ENCODE results near the gene TALDO1. TPM values are rescaled to one million over a fixed set of nuclear protein-coding genes. Genes with fewer than 3 reads are reported as not detected.

TALDO1 gene
- polyA plus RNA-seq, 3 donors: 115 to 135 (median 130) TPM

GRCh38 chr11:761526-762108 lies 14.4 kb downstream of the TALDO1 start:
- no peak for DNase-seq (ENCODE audit: extremely low read depth in 1 of 11, low read depth in 9 of 11, low spot score in 4 of 11)

- no peak for DNase-seq (ENCODE audit: extremely low read depth in 1 of 11, low read depth in 9 of 11, low spot score in 4 of 11)
Observed at GRCh38 chr11:762421-763072, 15.3 kb downstream of the TALDO1 start.

DNA sequence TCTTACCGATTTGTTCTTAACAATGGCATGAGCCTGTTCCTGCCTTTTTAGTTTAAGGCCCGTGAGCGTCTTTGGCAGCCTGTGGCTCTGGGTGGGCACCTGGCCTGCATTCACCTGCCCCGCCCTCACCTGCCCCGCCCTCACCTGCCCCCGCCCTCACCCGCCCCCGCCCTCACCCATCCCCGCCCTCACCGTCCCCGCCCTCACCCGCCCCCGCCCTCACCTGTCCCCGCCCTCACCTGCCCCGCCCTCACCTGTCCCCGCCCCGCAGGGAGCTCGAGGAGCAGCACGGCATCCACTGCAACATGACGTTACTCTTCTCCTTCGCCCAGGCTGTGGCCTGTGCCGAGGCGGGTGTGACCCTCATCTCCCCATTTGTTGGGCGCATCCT lies 15.8 kb downstream of the TALDO1 start:
- no peak for DNase-seq (ENCODE audit: extremely low read depth in 1 of 11, low read depth in 9 of 11, low spot score in 4 of 11)

- no peak for DNase-seq (ENCODE audit: extremely low read depth in 1 of 11, low read depth in 9 of 11, low spot score in 4 of 11)
Observed at GRCh38 chr11:763549-764321, 16.5 kb downstream of the TALDO1 start.

DNA sequence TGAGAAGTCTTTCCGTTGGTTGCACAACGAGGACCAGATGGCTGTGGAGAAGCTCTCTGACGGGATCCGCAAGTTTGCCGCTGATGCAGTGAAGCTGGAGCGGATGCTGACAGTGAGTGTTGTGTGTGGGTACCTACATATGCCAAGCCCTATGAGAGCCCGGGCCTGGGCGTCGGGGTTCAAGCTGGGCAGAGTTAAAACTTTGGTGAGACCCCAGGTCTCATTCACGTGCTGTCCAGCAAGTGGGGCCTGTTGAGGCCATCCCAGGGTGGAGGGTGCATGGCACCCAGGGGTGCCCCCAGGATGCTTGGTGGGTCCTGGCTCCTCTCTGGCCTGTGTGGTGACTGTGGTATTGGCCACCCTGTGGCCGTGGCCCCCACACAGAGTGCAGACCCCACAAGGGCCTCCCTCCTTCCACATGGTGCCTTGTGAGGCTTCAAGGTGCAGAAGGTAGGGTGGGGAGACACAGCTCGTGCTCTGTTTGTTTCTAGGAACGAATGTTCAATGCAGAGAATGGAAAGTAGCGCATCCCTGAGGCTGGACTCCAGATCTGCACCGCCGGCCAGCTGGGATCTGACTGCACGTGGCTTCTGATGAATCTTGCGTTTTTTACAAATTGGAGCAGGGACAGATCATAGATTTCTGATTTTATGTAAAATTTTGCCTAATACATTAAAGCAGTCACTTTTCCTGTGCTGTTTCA lies 17.2 kb downstream of the TALDO1 start:
- DNase-seq (ENCODE audit: extremely low read depth in 1 of 11, low read depth in 9 of 11, low spot score in 4 of 11): no peak

DNA sequence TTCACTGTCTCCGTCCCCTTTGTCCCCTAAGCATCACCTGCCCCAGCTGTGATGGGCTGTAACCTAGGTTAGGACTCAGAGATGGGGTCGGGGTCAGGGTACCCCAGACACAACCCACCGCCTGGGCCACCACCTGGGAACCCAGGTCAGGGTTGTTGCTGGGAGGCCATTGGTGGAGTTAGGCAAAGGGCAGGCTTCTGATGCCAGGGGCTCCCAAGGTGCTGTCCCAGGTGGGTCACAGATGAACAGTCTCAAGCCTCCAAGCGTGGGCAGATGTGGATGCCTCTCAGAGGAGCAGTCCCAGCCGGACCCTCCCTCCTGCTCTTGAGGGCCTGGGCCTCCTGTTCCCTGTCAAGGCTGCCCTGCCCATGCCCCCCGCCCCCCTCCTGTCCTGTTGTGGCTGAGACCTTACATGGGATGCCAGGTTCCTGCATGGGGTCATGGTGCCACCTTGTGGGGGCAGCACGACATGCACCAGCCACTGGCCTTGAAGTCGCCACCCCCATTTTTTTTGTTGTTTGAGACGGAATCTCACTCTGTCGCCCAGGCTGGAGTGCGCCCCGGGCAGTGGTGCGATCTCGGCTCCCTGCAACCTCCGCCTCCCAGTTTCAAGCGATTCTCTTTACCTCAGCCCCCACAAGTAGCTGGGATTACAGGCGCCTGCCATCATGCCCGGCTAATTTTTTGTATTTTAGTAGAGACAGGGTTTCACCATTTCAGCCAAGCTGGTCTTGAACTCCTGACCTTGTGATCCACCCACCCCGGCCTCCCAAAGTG lies 17.9 kb downstream of the TALDO1 start:
- DNase-seq (ENCODE audit: extremely low read depth in 1 of 11, low read depth in 9 of 11, low spot score in 4 of 11): peak in 2 of 11 donors; percentile 31 to 38

- no peak for DNase-seq (ENCODE audit: extremely low read depth in 1 of 11, low read depth in 9 of 11, low spot score in 4 of 11)
Observed at GRCh38 chr11:765802-766091, 18.5 kb downstream of the TALDO1 start.

GRCh38 chr11:766106-766935 lies 19.1 kb downstream of the TALDO1 start:
- DNase-seq (ENCODE audit: extremely low read depth in 1 of 11, low read depth in 9 of 11, low spot score in 4 of 11): no peak

DNA sequence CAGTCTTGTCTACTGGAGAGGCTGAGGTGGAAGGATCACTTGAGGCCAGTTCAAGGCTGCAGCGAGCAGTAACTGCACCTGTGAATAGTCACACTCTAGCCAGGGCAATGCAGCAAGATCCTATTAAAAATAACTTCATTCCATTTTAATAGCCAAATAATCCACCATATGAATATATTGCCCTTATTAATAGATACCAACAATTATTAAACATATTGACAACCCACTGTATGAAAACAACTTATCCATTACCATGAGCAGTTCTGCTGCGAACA lies 19.6 kb downstream of the TALDO1 start:
- DNase-seq (ENCODE audit: extremely low read depth in 1 of 11, low read depth in 9 of 11, low spot score in 4 of 11): no peak

- no peak for DNase-seq (ENCODE audit: extremely low read depth in 1 of 11, low read depth in 9 of 11, low spot score in 4 of 11)
Observed at GRCh38 chr11:767238-767637, 20.0 kb downstream of the TALDO1 start.

GRCh38 chr11:769887-770641 lies 22.8 kb downstream of the TALDO1 start:
- no peak for DNase-seq (ENCODE audit: extremely low read depth in 1 of 11, low read depth in 9 of 11, low spot score in 4 of 11)

DNA sequence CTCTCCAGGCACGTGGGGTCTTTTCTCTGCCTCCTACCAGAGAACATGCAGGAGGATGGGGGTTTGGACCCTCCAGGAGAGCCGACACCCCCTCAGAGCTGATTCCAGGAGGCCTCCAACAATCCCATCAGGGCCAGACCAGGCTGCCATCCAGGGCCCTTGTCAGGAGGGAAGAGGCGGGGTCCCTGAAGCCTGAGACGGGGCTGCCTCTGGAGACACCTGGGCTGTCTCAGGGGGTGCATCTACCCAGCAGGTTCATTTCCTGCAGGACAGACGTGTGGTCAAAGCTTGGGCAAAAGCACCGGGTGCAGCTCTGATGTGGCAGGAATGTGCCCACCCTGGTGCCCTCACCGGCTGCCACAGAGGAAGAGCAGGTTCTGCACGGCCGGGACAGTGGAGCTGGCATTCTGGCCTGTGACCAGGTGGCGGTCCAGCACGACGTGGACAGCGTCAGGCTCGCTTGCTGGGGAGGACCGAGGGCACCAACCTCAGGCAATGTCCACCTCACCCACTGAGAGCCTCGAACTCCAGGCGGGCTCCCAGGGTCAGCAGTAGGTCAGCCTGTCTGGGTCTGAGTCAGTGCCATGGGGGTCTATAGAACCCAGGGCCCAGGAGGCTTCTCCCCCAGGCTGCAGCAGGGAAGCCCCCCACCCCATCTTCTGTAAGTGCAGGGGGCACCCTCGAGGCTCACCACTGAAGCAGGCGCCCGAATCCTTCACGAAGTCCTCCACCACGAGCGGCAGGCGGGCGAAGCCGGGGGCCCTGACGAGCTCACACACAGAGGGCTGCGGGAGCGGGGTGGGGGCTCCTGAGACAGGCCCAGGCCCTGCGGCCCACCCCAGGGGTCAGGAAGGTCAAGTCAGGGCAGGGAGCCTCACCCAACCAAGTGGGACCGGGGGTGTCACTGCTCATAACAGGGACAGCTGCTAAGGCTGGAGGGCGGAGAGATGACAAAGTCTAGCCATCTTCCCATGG lies 23.7 kb downstream of the TALDO1 start:
- DNase-seq (ENCODE audit: extremely low read depth in 1 of 11, low read depth in 9 of 11, low spot score in 4 of 11): no peak

GRCh38 chr11:771617-772204 lies 24.4 kb downstream of the TALDO1 start:
- DNase-seq (ENCODE audit: extremely low read depth in 1 of 11, low read depth in 9 of 11, low spot score in 4 of 11): no peak

DNA sequence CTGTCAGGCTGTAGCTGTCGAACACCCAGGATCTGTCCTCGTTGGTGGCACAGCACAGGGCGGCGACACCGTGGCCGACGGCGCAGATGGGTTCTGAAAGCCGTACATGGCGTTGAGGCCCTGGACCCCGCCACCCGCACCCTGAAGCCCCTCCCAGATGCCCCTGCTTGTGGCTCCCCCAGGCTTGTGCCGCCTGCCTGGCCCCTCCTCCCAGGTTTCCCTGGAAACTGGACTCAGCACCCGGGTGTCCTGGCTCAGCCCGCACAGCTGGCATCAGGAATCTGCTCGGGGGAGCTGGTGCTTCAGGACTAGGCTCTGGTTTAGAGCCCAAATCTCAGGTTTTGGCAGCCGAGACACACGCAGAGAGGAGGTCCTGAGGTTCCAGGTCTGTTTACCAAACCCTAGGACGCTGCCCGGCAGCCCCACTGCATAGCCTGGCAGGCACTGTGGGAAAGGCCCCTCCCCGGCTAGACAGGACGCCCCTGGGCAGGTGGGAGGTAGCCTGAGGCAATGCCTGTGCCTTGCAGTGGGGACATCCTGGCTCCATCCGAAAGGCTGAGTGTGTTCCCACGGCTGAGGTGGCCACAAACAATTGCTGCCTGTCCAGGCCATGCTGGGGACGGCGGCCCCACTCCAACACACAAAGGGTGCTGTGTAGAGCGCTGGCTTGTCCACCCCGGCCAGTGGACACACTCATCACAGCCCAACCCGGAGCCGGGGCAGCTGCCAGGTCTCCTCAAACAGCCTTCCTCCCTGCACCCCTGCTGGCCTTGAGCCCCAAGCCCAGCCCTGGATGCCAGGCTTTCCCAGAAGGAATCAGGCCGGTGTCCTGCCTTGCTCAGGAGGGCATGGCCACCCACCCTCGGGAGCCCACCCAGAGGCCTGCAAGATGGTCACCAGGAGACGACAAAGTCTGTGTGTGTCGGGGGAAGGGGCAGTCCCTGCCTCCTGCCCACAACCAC lies 25.4 kb downstream of the TALDO1 start:
- DNase-seq (ENCODE audit: extremely low read depth in 1 of 11, low read depth in 9 of 11, low spot score in 4 of 11): no peak

- DNase-seq (ENCODE audit: extremely low read depth in 1 of 11, low read depth in 9 of 11, low spot score in 4 of 11): no peak
Observed at GRCh38 chr11:773425-773824, 26.2 kb downstream of the TALDO1 start.

All from renal cortex interstitium (tissue), 11 donors.